HG03280 (cell line): ENCODE data around the gene TLR9.

Source experiments
- ATAC-seq: cut with Tn5 transposase; IDR thresholded peaks from one replicate; pipeline ENCODE4 v1.9.1; 2021; ENCODE audit warnings: mild to moderate bottlenecking, moderate library complexity; ENCODE audit not compliant: unreplicated experiment

TLR9 gene

GRCh38 chr3:52176180-52176752 lies 49.2 kb downstream of the TLR9 start:
- no peak for ATAC-seq

DNA sequence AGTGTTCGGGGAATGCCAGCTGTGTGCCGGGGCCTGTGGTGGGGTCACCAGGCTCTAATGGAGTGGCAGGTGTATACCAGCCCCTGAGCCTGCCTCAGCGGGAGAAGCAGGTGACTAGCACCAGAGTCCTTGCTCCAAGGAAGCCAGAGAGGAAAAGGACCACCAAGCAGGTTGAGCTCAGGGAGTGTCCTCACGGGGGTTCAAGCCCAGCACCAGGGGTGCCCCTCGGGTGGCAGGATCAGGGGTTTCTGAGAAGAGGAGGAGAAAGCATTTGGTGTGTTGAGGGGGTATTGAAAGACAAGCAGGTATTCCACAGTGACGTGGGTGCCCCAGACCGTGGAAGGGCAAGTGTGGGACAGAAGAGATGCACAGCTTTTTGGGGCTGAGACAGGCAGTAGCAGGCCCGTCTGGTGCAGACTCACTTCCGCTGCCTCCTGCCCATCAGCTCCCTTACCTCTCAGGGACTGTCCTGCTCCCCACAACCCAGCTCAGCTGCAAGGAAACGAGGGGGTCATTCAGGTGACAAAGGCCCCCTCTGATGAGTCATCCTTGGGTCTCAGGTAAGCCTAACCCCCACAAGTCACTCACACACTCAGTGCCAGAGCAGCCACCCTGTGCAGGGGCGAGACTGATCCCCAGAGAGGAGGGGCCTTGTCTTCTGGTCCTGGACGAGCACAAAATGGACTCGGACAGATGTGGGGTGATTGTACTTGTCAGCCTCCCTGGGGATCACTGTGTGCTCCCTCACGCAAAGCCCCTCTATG lies 49.8 kb downstream of the TLR9 start:
- ATAC-seq = no peak

- ATAC-seq = no peak
These were observed 50.5 kb downstream of the TLR9 start for GRCh38 chr3:52174896-52175295.

GRCh38 chr3:52173101-52173500 lies 52.3 kb downstream of the TLR9 start:
- ATAC-seq = no peak

DNA sequence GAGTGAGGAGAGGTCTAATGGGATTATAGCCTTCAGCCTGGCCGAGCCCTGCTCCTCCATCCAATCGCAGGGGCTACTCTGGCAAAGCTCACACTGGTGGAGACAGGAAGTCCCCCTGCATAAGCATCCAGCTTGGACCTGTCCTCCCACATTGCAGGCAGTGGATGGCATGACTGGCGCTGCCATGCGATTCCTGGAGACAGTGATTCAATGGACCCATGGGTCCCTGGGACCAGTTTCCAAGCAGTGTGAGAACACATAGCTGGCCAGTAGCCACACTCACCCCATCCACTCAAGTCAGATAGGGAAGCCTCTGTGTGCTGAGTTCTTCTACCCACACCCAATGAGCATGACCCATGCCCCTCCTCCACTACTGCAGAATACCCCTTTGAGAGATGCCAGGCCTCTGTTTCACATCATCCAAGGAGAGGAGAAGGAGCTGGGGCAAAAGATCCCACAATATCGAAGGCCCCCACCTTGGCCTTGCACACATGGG lies 53.1 kb downstream of the TLR9 start:
- ATAC-seq = no peak

- no peak for ATAC-seq
These were observed 53.8 kb downstream of the TLR9 start for GRCh38 chr3:52171514-52172261.
